ENCODE data around the gene OPN3.

- TF ChIP-seq, protein P1, sequence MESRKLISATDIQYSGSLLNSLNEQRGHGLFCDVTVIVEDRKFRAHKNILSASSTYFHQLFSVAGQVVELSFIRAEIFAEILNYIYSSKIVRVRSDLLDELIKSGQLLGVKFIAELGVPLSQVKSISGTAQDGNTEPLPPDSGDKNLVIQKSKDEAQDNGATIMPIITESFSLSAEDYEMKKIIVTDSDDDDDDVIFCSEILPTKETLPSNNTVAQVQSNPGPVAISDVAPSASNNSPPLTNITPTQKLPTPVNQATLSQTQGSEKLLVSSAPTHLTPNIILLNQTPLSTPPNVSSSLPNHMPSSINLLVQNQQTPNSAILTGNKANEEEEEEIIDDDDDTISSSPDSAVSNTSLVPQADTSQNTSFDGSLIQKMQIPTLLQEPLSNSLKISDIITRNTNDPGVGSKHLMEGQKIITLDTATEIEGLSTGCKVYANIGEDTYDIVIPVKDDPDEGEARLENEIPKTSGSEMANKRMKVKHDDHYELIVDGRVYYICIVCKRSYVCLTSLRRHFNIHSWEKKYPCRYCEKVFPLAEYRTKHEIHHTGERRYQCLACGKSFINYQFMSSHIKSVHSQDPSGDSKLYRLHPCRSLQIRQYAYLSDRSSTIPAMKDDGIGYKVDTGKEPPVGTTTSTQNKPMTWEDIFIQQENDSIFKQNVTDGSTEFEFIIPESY (IDR thresholded peaks at IDR 0.05) = no peak
- TF ChIP-seq, protein P2, sequence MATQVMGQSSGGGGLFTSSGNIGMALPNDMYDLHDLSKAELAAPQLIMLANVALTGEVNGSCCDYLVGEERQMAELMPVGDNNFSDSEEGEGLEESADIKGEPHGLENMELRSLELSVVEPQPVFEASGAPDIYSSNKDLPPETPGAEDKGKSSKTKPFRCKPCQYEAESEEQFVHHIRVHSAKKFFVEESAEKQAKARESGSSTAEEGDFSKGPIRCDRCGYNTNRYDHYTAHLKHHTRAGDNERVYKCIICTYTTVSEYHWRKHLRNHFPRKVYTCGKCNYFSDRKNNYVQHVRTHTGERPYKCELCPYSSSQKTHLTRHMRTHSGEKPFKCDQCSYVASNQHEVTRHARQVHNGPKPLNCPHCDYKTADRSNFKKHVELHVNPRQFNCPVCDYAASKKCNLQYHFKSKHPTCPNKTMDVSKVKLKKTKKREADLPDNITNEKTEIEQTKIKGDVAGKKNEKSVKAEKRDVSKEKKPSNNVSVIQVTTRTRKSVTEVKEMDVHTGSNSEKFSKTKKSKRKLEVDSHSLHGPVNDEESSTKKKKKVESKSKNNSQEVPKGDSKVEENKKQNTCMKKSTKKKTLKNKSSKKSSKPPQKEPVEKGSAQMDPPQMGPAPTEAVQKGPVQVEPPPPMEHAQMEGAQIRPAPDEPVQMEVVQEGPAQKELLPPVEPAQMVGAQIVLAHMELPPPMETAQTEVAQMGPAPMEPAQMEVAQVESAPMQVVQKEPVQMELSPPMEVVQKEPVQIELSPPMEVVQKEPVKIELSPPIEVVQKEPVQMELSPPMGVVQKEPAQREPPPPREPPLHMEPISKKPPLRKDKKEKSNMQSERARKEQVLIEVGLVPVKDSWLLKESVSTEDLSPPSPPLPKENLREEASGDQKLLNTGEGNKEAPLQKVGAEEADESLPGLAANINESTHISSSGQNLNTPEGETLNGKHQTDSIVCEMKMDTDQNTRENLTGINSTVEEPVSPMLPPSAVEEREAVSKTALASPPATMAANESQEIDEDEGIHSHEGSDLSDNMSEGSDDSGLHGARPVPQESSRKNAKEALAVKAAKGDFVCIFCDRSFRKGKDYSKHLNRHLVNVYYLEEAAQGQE (IDR thresholded peaks at IDR 0.05) = no peak
- TF ChIP-seq CTCF (IDR thresholded peaks at IDR 0.05; ENCODE audit: low read depth, low read length, missing input control) (no peak), EGR1 (IDR thresholded peaks at IDR 0.05; ENCODE audit: low read depth in 2 of 2) (no peak), FOXA1 (IDR thresholded peaks at IDR 0.05) (no peak), MAX (IDR thresholded peaks at IDR 0.05) (no peak)
These were observed 70.3 kb downstream of the OPN3 start for GRCh38 chr1:241569848-241570247.
